SK-N-SH (cell line): ENCODE results near the gene HMMR. TPM values are rescaled to one million over a fixed set of nuclear protein-coding genes. Genes with fewer than 3 reads are reported as not detected.
A peak's percentile ranks its signal among the peaks of the same experiment; 100 is the strongest.

ENCODE experiments used
- CTCF ChIA-PET: fragments of 300-600, 350-600 bp; formaldehyde crosslinking; extraction: SDS; loops from one replicate; lab custom pipeline; 2021; lab: Yijun Ruan, JAX
- POLR2A ChIA-PET: fragments of 350-600 bp; sonication (Branson Sonifier 250); formaldehyde crosslinking; extraction: SDS; loops from one replicate; lab custom pipeline; 2020; ENCODE audit warnings: antibody characterized with exemption, inconsistent platforms; lab: Yijun Ruan, JAX
- DNase-seq: peaks from one replicate; pipeline ENCODE4 v3.0.0; 2012
- H2AFZ ChIP-seq: fragments of 200-600 bp; sonication (generic); 2 replicates; pipeline ENCODE4 v1.8.1; 2016; ENCODE audit warnings: antibody characterized with exemption, mild to moderate bottlenecking, low read depth
- H3F3A ChIP-seq: fragments of 200-600 bp; sonication (generic); replicated peaks from 2 replicates; pipeline ENCODE3; 2016; ENCODE audit warnings: antibody characterized with exemption, mild to moderate bottlenecking; ENCODE audit not compliant: insufficient read depth
- H3K27ac ChIP-seq, 2 experiments: fragments of 200-500 bp in 1 of 2; fragments of 200-600 bp in 1 of 2; sonication (Bioruptor generic) in 1 of 2; sonication (generic), shearing (Covaris generic) in 1 of 2; 2 replicates each; pipeline versions ENCODE4 v1.5.1 to v1.6.1; 2014 to 2016; ENCODE audit warnings: low read depth in 2 of 2, inconsistent platforms in 1 of 2, low read length in 1 of 2, mild to moderate bottlenecking in 1 of 2, mixed read lengths in 1 of 2
- H3K27me3 ChIP-seq: fragments of 200-600 bp; sonication (generic), shearing (Covaris generic); 2 replicates; pipeline ENCODE4 v1.6.1; 2016; ENCODE audit warnings: mixed run types; ENCODE audit not compliant: insufficient read depth
- H3K36me3 ChIP-seq, 2 experiments: fragments of 200-500 bp in 1 of 2; fragments of 200-600 bp in 1 of 2; sonication (Bioruptor generic) in 1 of 2; sonication (generic) in 1 of 2; replicated peaks in 1 of 2; 2 replicates each; pipeline versions ENCODE3 to v1.5.1; 2014 to 2016; ENCODE audit warnings: low read length in 1 of 2, mild to moderate bottlenecking in 1 of 2; ENCODE audit not compliant: insufficient read depth in 2 of 2, control insufficient read depth in 1 of 2
- H3K4me1 ChIP-seq, 2 experiments: fragments of 200-500 bp in 1 of 2; fragments of 200-600 bp in 1 of 2; sonication (Bioruptor generic) in 1 of 2; sonication (generic), shearing (Covaris generic) in 1 of 2; 2 replicates each; pipeline versions ENCODE4 v1.5.1 to v1.6.1; 2014 to 2016; ENCODE audit warnings: low read depth in 1 of 2, low read length in 1 of 2, mixed run types in 1 of 2; ENCODE audit not compliant: insufficient read depth in 2 of 2, control insufficient read depth in 1 of 2
- H3K4me2 ChIP-seq: fragments of 200-600 bp; sonication (generic), shearing (Covaris generic); 2 replicates; pipeline ENCODE4 v1.6.1; 2017; ENCODE audit warnings: mixed run types
- H3K4me3 ChIP-seq, 2 experiments: fragments of 200-500 bp in 1 of 2; fragments of 200-600 bp in 1 of 2; sonication (Bioruptor generic) in 1 of 2; sonication (generic), shearing (Covaris generic) in 1 of 2; 2 replicates each; pipeline versions ENCODE4 v1.5.1 to v1.8.1; 2014 to 2016; ENCODE audit warnings: low read depth in 2 of 2, inconsistent platforms in 1 of 2, low read length in 1 of 2, mild to moderate bottlenecking in 1 of 2, mixed read lengths in 1 of 2, moderate library complexity in 1 of 2
- H3K79me2 ChIP-seq: fragments of 200-600 bp; sonication (generic); 2 replicates; pipeline ENCODE4 v1.8.1; 2017; ENCODE audit warnings: mild to moderate bottlenecking; ENCODE audit not compliant: insufficient read depth
- H3K9ac ChIP-seq: fragments of 200-600 bp; sonication (generic); 2 replicates; pipeline ENCODE4 v1.6.1; 2017; ENCODE audit warnings: mixed run types
- H3K9me2 ChIP-seq: fragments of 200-600 bp; sonication (generic); 2 replicates; pipeline ENCODE4 v1.6.1; 2017; ENCODE audit warnings: mixed run types
- H3K9me3 ChIP-seq: fragments of 200-600 bp; sonication (generic); 2 replicates; pipeline ENCODE4 v1.6.1; 2017; ENCODE audit warnings: mixed run types, mild to moderate bottlenecking, moderate library complexity
- H4K20me1 ChIP-seq: fragments of 200-600 bp; sonication (generic); 2 replicates; pipeline ENCODE4 v1.6.1; 2017; ENCODE audit warnings: mild to moderate bottlenecking, mixed run types; ENCODE audit not compliant: insufficient read depth
- ELF1 ChIP-seq: IDR thresholded peaks from 2 replicates; pipeline ENCODE4 v1.4.0; 2012
- EP300 ChIP-seq, 2 experiments: IDR thresholded peaks; 2 replicates each; pipeline versions ENCODE4 v1.4.0 to v1.6.1; 2012; ENCODE audit warnings: borderline replicate concordance in 1 of 2, low read depth in 1 of 2, low read length in 1 of 2
- EZH2phosphoT487 ChIP-seq: fragments of 200-600 bp; sonication (generic); IDR thresholded peaks from 2 replicates; pipeline ENCODE4 v1.6.1; 2017; ENCODE audit warnings: low read depth, mixed run types, mild to moderate bottlenecking, antibody characterized with exemption, moderate library complexity, borderline replicate concordance
- FOXM1 ChIP-seq: IDR thresholded peaks from 2 replicates; pipeline ENCODE4 v1.4.0; 2012; ENCODE audit warnings: low read depth, mild to moderate bottlenecking
- GABPA ChIP-seq: IDR thresholded peaks from 2 replicates; pipeline ENCODE4 v1.4.0; 2012; ENCODE audit warnings: low read depth, mild to moderate bottlenecking
- GATA2 ChIP-seq: sonication (generic); formaldehyde crosslinking; IDR thresholded peaks from 2 replicates; pipeline ENCODE4 v1.5.0; 2020; ENCODE audit warnings: mild to moderate bottlenecking, missing genetic modification reagents
- JUND ChIP-seq: IDR thresholded peaks from 2 replicates; pipeline ENCODE4 v1.4.0; 2012
- MXI1 ChIP-seq: IDR thresholded peaks from 2 replicates; pipeline ENCODE4 v1.6.1; 2012; ENCODE audit warnings: mild to moderate bottlenecking, low read depth, low read length, improper control_type of control experiment
- NFIC ChIP-seq: IDR thresholded peaks from 2 replicates; pipeline ENCODE4 v1.4.0; 2012; ENCODE audit warnings: borderline replicate concordance
- POLR2AphosphoS5 ChIP-seq: IDR thresholded peaks from 2 replicates; pipeline ENCODE4 v1.6.1; 2012; ENCODE audit warnings: low read depth, low read length
- RCOR1 ChIP-seq: fragments of 150-350 bp; IDR thresholded peaks from 2 replicates; pipeline ENCODE4 v1.6.1; 2017; ENCODE audit warnings: antibody characterized with exemption, low read length
- RXRA ChIP-seq: IDR thresholded peaks from 2 replicates; pipeline ENCODE4 v1.4.0; 2012; ENCODE audit warnings: low read depth, mild to moderate bottlenecking, borderline replicate concordance
- TCF12 ChIP-seq: IDR thresholded peaks from 2 replicates; pipeline ENCODE4 v1.4.0; 2012
- TEAD4 ChIP-seq: IDR thresholded peaks from 2 replicates; pipeline ENCODE4 v1.4.0; 2012; ENCODE audit warnings: mild to moderate bottlenecking, borderline replicate concordance; ENCODE audit not compliant: insufficient read depth
- YY1 ChIP-seq: IDR thresholded peaks from 2 replicates; pipeline ENCODE4 v1.4.0; 2012; ENCODE audit warnings: low read depth, mild to moderate bottlenecking
- WGBS: methylation state at CpG from one replicate; pipeline ENCODE4 v1.1.6; 2017; ENCODE audit warnings: low lambda C conversion rate; 5-methylcytosine and 5-hydroxymethylcytosine counted together
- polyA plus RNA-seq, 3 experiments: library from polyadenylated mRNA; depleted of rRNA; stranded (reverse); fragments of >200 nt; gene quantifications; 2 replicates each; pipeline ENCODE4 v1.2.3, GENCODE V29; 2012
- TF ChIP-seq, protein P1 (sequence below): IDR thresholded peaks from 2 replicates; pipeline ENCODE4 v1.4.0; 2012; ENCODE audit warnings: low read depth
- TF ChIP-seq, protein P2 (sequence below): fragments of 150-350 bp; IDR thresholded peaks from 2 replicates; pipeline ENCODE4 v1.6.1; 2016; ENCODE audit warnings: mild to moderate bottlenecking, low read depth, low read length

The HMMR gene
- polyA plus RNA-seq, 1 of the 3 experiments (the other 2 are of a cell fraction), result 7.7 TPM

DNA sequence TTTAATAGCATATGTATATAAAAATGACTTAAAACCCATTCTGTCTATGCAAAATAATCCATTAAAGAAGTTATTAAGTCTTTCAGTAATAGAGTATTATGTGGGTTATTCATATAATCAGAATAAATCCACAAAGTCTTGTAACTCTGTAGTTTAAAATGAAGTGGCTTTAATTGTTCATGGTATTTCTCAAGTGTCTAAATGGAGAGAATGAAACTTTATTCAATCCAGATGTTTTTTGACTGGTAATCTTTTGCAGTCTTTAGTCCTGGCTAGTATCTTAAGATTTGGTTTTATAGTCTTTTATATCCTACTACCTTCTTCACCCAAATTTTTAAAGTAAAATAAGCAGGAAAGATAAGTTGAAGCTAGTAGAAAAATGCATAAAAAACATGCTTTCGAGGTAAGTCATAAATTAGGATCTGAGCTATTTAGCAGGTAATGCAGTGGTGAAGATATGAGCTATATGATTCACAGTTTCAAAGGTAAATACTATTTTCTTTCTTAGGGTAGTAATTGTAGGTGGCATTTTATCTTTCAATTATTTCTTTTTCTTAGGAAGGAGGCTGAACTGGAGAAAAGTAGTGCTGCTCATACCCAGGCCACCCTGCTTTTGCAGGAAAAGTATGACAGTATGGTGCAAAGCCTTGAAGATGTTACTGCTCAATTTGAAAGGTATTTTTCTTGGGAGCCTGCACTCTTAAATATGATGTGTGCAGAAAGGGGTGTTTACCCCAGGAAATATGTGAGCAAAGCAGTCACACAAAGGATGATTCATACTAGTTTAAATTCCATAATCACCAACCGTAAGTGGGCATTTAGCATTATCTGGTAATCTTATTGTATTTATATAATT lies 17.9 kb downstream of the HMMR start (continued):
- peak; percentile 75 for TF ChIP-seq TCF12
- TF ChIP-seq POLR2AphosphoS5, result no peak
- TF ChIP-seq, all 33 proteins: peak for 3

DNA sequence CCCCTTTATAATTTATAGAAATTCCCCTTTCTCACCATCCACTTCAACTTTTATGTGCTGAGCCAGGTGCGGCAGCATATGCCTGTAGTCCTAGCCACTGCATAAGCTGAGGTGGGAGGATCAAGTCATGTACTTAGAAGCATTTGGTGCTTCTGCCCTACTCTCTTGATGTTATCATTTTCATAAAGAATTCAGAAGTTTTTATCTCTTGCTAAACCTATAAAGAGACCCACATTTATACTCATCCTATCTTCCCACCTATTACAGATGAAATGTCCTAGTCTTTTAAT lies 18.5 kb downstream of the HMMR start:
- POLR2A ChIA-PET, result no interaction called here
- peak overlapping the region; percentile 49 for H2AFZ ChIP-seq
- no peaks in the 10 kb centered on the region for H3K9me3 ChIP-seq
- peaks cover 32 to 54% of the 10 kb centered on the region in 2 experiments for H3K36me3 ChIP-seq
- TF ChIP-seq RCOR1 (no peak), GABPA (no peak), EZH2phosphoT487 (no peak), EP300 (IDR thresholded peaks at IDR 0.05; ENCODE audit: borderline replicate concordance in 1 of 2, low read depth in 1 of 2, low read length in 1 of 2) (no peak), FOXM1 (no peak), TEAD4 (no peak), RXRA (no peak), ELF1 (no peak), TCF12 (no peak), NFIC (no peak), POLR2AphosphoS5 (no peak), GATA2 (no peak), YY1 (no peak), MXI1 (no peak), JUND (no peak)
- TF ChIP-seq, protein P1, sequence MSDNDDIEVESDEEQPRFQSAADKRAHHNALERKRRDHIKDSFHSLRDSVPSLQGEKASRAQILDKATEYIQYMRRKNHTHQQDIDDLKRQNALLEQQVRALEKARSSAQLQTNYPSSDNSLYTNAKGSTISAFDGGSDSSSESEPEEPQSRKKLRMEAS, result no peak
- TF ChIP-seq, protein P2, sequence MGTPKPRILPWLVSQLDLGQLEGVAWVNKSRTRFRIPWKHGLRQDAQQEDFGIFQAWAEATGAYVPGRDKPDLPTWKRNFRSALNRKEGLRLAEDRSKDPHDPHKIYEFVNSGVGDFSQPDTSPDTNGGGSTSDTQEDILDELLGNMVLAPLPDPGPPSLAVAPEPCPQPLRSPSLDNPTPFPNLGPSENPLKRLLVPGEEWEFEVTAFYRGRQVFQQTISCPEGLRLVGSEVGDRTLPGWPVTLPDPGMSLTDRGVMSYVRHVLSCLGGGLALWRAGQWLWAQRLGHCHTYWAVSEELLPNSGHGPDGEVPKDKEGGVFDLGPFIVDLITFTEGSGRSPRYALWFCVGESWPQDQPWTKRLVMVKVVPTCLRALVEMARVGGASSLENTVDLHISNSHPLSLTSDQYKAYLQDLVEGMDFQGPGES, result no peak
- TF ChIP-seq, all 33 proteins: peak for 0
- Histone ChIP-seq H3K27ac (peak overlapping the region; percentile 45 to 47; a peak in 3 of 4 replicates), H3F3A (peaks cover 17% of the 10 kb centered on the region), H3K9me2 (no peaks in the 10 kb centered on the region), H4K20me1 (no peaks in the 10 kb centered on the region), H3K4me2 (peak overlapping the region; percentile 51; the same call in 1 of the 2 replicates), H3K4me3 (no peak overlapping the region), H3K4me1 (peaks cover 2 to 11% of the 10 kb centered on the region in 2 experiments), H3K9ac (no peak overlapping the region), H3K27me3 (no peaks in the 10 kb centered on the region), H3K79me2 (no peaks in the 10 kb centered on the region)
- 89% methylated on average over 1 of the region's 1 CpG for WGBS
- CTCF ChIA-PET, result no interaction called here
- no peak for DNase-seq
